SK-N-SH (cell line): ENCODE data around the gene URM1. TPM values are rescaled to one million over a fixed set of nuclear protein-coding genes. Genes with fewer than 3 reads are reported as not detected.

Experiments
- CHD2 ChIP-seq: fragments of 150-350 bp; IDR thresholded peaks from 2 replicates; pipeline ENCODE4 v1.6.1; 2018; ENCODE audit warnings: low read length; ENCODE audit not compliant: partially characterized antibody
- ELF1 ChIP-seq: IDR thresholded peaks from 2 replicates; pipeline ENCODE4 v1.4.0; 2012
- EZH2phosphoT487 ChIP-seq: fragments of 200-600 bp; sonication (generic); IDR thresholded peaks from 2 replicates; pipeline ENCODE4 v1.6.1; 2017; ENCODE audit warnings: low read depth, mixed run types, mild to moderate bottlenecking, antibody characterized with exemption, moderate library complexity, borderline replicate concordance
- FOSL2 ChIP-seq: IDR thresholded peaks from 2 replicates; pipeline ENCODE4 v1.4.0; 2012; ENCODE audit warnings: low read depth, mild to moderate bottlenecking, moderate library complexity, borderline replicate concordance
- GATA2 ChIP-seq: sonication (generic); formaldehyde crosslinking; IDR thresholded peaks from 2 replicates; pipeline ENCODE4 v1.5.0; 2020; ENCODE audit warnings: mild to moderate bottlenecking, missing genetic modification reagents
- IRF3 ChIP-seq: fragments of 150-350 bp; IDR thresholded peaks from 2 replicates; pipeline ENCODE4 v1.6.1; 2016; ENCODE audit warnings: mild to moderate bottlenecking, low read depth, low read length
- JUND ChIP-seq: IDR thresholded peaks from 2 replicates; pipeline ENCODE4 v1.4.0; 2012
- NRF1 ChIP-seq: IDR thresholded peaks from 2 replicates; pipeline ENCODE4 v1.6.1; 2012; ENCODE audit warnings: low read depth, mild to moderate bottlenecking, low read length
- RAD21 ChIP-seq: IDR thresholded peaks from 2 replicates; pipeline ENCODE4 v1.6.1; 2012; ENCODE audit warnings: mild to moderate bottlenecking, low read length
- SMC3 ChIP-seq: IDR thresholded peaks from 2 replicates; pipeline ENCODE4 v1.6.1; 2012; ENCODE audit warnings: low read depth, low read length, improper control_type of control experiment
- TCF12 ChIP-seq: IDR thresholded peaks from 2 replicates; pipeline ENCODE4 v1.4.0; 2012
- TEAD4 ChIP-seq: IDR thresholded peaks from 2 replicates; pipeline ENCODE4 v1.4.0; 2012; ENCODE audit warnings: mild to moderate bottlenecking, borderline replicate concordance; ENCODE audit not compliant: insufficient read depth
- polyA plus RNA-seq, 3 experiments: library from polyadenylated mRNA; depleted of rRNA; stranded (reverse); fragments of >200 nt; gene quantifications; 2 replicates each; pipeline ENCODE4 v1.2.3, GENCODE V29; 2012
- TF ChIP-seq, protein P1 (sequence below): IDR thresholded peaks from 2 replicates; pipeline ENCODE4 v1.4.0; 2012; ENCODE audit warnings: low read depth, borderline replicate concordance
- TF ChIP-seq, protein P2 (sequence below): fragments of 150-350 bp; IDR thresholded peaks from 2 replicates; pipeline ENCODE4 v1.6.1; 2017; ENCODE audit warnings: antibody characterized with exemption, low read length, low read depth, borderline replicate concordance
- TF ChIP-seq, protein P3 (sequence below): fragments of 200-600 bp; sonication (generic); IDR thresholded peaks from 2 replicates; pipeline ENCODE4 v1.6.1; 2017; ENCODE audit warnings: antibody characterized with exemption, mild to moderate bottlenecking, moderate library complexity
- TF ChIP-seq, protein P4 (sequence below): IDR thresholded peaks from 2 replicates; pipeline ENCODE4 v1.6.1; 2012; ENCODE audit warnings: mild to moderate bottlenecking, low read depth, low read length, moderate library complexity
- TF ChIP-seq, protein P5 (sequence below): IDR thresholded peaks from 2 replicates; pipeline ENCODE4; 2012

The URM1 gene
- polyA plus RNA-seq, 1 of the 3 experiments (the other 2 are of a cell fraction) = 58.9 TPM

DNA sequence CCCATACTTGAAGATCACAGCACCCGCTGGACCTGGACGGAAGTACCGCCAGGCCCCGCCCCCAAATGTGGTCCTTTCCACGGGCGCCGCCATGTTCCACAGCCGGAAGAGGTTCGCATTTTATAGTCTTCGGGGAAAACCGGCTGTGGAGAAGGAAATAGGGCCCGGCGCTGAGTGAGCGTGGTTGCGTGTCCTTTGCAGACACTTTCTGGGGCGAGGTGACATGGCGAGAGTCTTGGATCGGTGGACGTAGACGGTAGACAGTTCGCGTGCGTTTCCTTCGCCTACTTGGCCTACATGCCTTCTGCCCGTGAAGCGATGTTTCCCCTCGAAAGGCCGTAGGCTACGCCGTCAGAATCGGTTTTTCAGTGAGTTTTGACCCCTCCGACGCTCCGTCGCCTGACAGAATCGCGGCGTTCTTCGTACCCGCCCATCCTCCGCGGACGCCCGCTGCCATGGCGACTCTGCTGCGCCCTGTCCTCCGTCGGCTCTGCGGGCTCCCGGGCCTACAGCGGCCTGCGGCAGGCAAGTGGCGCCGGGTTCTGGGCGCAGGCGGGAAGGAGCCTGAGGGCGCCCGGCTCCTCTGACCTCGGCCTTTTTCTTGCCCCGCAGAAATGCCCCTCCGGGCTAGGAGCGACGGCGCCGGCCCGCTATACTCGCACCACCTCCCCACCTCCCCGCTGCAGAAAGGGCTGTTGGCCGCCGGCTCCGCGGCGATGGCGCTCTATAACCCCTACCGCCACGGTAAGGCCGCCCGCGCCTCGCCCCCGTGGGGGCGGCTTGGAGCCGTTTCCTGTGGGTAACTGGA, 48.6 kb upstream of the URM1 start, which contains the start of the genes COQ4 and TRUB2 (continued):
- TF ChIP-seq IRF3 = no peak; the same call in 1 of the 2 replicates
- TF ChIP-seq, protein P1, sequence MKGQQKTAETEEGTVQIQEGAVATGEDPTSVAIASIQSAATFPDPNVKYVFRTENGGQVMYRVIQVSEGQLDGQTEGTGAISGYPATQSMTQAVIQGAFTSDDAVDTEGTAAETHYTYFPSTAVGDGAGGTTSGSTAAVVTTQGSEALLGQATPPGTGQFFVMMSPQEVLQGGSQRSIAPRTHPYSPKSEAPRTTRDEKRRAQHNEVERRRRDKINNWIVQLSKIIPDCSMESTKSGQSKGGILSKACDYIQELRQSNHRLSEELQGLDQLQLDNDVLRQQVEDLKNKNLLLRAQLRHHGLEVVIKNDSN = peak; percentile 4; the same call in 1 of the 2 replicates
- peak; percentile 75; the same call in 1 of the 2 replicates for TF ChIP-seq ELF1
- no peak for TF ChIP-seq TEAD4
- TF ChIP-seq, protein P2, sequence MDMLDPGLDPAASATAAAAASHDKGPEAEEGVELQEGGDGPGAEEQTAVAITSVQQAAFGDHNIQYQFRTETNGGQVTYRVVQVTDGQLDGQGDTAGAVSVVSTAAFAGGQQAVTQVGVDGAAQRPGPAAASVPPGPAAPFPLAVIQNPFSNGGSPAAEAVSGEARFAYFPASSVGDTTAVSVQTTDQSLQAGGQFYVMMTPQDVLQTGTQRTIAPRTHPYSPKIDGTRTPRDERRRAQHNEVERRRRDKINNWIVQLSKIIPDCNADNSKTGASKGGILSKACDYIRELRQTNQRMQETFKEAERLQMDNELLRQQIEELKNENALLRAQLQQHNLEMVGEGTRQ = no peak; the same call in 1 of the 2 replicates
- no peak for TF ChIP-seq EZH2phosphoT487
- no peak for TF ChIP-seq NRF1
- TF ChIP-seq, protein P3, sequence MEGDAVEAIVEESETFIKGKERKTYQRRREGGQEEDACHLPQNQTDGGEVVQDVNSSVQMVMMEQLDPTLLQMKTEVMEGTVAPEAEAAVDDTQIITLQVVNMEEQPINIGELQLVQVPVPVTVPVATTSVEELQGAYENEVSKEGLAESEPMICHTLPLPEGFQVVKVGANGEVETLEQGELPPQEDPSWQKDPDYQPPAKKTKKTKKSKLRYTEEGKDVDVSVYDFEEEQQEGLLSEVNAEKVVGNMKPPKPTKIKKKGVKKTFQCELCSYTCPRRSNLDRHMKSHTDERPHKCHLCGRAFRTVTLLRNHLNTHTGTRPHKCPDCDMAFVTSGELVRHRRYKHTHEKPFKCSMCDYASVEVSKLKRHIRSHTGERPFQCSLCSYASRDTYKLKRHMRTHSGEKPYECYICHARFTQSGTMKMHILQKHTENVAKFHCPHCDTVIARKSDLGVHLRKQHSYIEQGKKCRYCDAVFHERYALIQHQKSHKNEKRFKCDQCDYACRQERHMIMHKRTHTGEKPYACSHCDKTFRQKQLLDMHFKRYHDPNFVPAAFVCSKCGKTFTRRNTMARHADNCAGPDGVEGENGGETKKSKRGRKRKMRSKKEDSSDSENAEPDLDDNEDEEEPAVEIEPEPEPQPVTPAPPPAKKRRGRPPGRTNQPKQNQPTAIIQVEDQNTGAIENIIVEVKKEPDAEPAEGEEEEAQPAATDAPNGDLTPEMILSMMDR = peak; percentile 16
- no peak; the same call in 1 of the 2 replicates for TF ChIP-seq TCF12
- TF ChIP-seq FOSL2 = no peak
- TF ChIP-seq, protein P4, sequence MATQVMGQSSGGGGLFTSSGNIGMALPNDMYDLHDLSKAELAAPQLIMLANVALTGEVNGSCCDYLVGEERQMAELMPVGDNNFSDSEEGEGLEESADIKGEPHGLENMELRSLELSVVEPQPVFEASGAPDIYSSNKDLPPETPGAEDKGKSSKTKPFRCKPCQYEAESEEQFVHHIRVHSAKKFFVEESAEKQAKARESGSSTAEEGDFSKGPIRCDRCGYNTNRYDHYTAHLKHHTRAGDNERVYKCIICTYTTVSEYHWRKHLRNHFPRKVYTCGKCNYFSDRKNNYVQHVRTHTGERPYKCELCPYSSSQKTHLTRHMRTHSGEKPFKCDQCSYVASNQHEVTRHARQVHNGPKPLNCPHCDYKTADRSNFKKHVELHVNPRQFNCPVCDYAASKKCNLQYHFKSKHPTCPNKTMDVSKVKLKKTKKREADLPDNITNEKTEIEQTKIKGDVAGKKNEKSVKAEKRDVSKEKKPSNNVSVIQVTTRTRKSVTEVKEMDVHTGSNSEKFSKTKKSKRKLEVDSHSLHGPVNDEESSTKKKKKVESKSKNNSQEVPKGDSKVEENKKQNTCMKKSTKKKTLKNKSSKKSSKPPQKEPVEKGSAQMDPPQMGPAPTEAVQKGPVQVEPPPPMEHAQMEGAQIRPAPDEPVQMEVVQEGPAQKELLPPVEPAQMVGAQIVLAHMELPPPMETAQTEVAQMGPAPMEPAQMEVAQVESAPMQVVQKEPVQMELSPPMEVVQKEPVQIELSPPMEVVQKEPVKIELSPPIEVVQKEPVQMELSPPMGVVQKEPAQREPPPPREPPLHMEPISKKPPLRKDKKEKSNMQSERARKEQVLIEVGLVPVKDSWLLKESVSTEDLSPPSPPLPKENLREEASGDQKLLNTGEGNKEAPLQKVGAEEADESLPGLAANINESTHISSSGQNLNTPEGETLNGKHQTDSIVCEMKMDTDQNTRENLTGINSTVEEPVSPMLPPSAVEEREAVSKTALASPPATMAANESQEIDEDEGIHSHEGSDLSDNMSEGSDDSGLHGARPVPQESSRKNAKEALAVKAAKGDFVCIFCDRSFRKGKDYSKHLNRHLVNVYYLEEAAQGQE = peak; percentile 43
- peak; percentile 78 for TF ChIP-seq CHD2
- no peak for TF ChIP-seq RAD21
- TF ChIP-seq JUND = no peak
- TF ChIP-seq, protein P5, sequence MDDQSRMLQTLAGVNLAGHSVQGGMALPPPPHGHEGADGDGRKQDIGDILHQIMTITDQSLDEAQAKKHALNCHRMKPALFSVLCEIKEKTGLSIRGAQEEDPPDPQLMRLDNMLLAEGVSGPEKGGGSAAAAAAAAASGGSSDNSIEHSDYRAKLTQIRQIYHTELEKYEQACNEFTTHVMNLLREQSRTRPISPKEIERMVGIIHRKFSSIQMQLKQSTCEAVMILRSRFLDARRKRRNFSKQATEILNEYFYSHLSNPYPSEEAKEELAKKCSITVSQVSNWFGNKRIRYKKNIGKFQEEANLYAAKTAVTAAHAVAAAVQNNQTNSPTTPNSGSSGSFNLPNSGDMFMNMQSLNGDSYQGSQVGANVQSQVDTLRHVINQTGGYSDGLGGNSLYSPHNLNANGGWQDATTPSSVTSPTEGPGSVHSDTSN = no peak
- no peak for TF ChIP-seq SMC3
- no peak for TF ChIP-seq GATA2 (CRISPR knock-in tag)
